ENCODE results near the gene BCAS1.

GRCh38 chr20:53901497-53902096 lies 168.8 kb downstream of the BCAS1 start:
- no peak for TF ChIP-seq CTCF (IDR thresholded peaks at IDR 0.05)
- TF ChIP-seq POLR2A (IDR thresholded peaks at IDR 0.05) = no peak
